ENCODE measurements around the gene TMEM52B. TPM values are rescaled to one million over a fixed set of nuclear protein-coding genes. Genes with fewer than 3 reads are reported as not detected.

The TMEM52B gene
- total RNA-seq, 1 experiment from 2014 or later: not detected

DNA sequence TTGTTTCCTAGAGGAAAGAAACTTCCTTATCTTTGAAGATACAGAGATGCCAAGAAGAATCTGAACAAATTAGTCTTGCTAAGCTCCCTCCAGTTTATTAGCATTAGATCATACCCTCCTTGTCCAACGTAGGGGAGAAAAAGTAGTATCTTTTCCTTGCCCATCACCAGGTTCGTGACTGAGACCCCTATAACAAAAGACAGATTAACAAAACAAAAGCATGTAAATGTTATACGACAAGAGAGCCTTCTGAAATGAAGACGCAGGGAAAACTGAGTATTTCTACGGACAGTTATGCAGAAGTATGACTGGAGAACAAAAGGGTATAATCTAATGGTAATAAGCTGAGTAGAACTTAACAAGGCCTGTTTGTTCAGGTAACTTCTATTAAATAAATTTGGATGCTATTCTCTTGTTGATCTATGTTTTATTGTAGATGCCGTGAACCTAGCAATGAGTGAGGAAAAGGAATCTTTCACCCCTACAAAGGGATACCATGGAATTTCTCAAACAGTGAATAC, 45.9 kb upstream of the TMEM52B start:
- no peak for DNase-seq (ENCODE audit: low spot score)
- Histone ChIP-seq H3K4me3 (ENCODE audit: low read depth, low read length, poor library complexity, severe bottlenecking) (no peak overlapping the region), H3K27me3 (replicated peaks; ENCODE audit: insufficient read depth, low read depth, low read length, poor library complexity) (no peaks in the 10 kb centered on the region), H3K27ac (ENCODE audit: low read depth, low read length, poor library complexity, severe bottlenecking) (no peak overlapping the region), H3K36me3 (ENCODE audit: insufficient read depth, low read length, poor library complexity, severe bottlenecking) (no peaks in the 10 kb centered on the region), H3K9me3 (ENCODE audit: low read depth, low read length, poor library complexity, severe bottlenecking) (no peaks in the 10 kb centered on the region), H3K4me1 (ENCODE audit: insufficient read depth, low read length, poor library complexity, severe bottlenecking) (peaks cover 5% of the 10 kb centered on the region)
- TF ChIP-seq EZH2 (IDR thresholded peaks at IDR 0.05; ENCODE audit: borderline replicate concordance, low read depth, low read length, poor library complexity, severe bottlenecking): no peak
- TF ChIP-seq, protein P1, sequence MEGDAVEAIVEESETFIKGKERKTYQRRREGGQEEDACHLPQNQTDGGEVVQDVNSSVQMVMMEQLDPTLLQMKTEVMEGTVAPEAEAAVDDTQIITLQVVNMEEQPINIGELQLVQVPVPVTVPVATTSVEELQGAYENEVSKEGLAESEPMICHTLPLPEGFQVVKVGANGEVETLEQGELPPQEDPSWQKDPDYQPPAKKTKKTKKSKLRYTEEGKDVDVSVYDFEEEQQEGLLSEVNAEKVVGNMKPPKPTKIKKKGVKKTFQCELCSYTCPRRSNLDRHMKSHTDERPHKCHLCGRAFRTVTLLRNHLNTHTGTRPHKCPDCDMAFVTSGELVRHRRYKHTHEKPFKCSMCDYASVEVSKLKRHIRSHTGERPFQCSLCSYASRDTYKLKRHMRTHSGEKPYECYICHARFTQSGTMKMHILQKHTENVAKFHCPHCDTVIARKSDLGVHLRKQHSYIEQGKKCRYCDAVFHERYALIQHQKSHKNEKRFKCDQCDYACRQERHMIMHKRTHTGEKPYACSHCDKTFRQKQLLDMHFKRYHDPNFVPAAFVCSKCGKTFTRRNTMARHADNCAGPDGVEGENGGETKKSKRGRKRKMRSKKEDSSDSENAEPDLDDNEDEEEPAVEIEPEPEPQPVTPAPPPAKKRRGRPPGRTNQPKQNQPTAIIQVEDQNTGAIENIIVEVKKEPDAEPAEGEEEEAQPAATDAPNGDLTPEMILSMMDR (conservative IDR thresholded peaks at IDR 0.05; ENCODE audit: low read depth, low read length): no peak
- ChIA-PET CTCF (interaction anchor here (0.5 kb wide), 1 partner anchor 56 kb away, joined by 5 read pairs; no protein-coding TSS in a partner anchor), POLR2A (ENCODE audit: low non-redundant PET) (no interaction called here)
- no TSS peak for BruUV-seq (replicated peaks)
- intact Hi-C loops (cut with micrococcal nuclease; ENCODE audit: unreplicated experiment): no loop called here

DNA sequence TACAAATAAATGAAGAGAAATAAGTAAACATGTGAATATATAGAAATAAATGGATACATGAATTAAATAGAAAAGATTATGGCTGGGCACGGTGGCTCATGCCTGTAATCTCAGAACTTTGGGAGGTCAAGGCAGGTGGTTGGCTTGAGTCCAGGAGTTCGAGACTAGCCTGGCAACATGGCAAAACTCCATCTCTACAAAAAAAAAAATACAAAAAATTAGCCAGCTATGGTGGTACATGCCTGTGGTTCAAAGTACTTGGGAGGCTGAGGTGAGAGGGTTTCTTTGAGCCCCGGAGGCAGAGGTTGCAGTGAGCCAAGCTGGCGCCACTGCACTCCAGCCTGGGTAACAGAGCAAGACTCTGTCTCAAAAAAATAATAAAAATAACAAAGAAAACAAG, 43.7 kb upstream of the TMEM52B start:
- no peak overlapping the region for H3K27ac ChIP-seq (ENCODE audit: low read depth, low read length, poor library complexity, severe bottlenecking)
- H3K36me3 ChIP-seq (ENCODE audit: insufficient read depth, low read length, poor library complexity, severe bottlenecking): no peaks in the 10 kb centered on the region
- no peak for TF ChIP-seq EZH2 (IDR thresholded peaks at IDR 0.05; ENCODE audit: borderline replicate concordance, low read depth, low read length, poor library complexity, severe bottlenecking)
- TF ChIP-seq, protein P1 (conservative IDR thresholded peaks at IDR 0.05; ENCODE audit: low read depth, low read length): no peak
- ChIA-PET CTCF (no interaction called here), POLR2A (ENCODE audit: low non-redundant PET) (no interaction called here)
- H3K4me3 ChIP-seq (ENCODE audit: low read depth, low read length, poor library complexity, severe bottlenecking): no peak overlapping the region
- H3K27me3 ChIP-seq (replicated peaks; ENCODE audit: insufficient read depth, low read depth, low read length, poor library complexity): no peaks in the 10 kb centered on the region
- intact Hi-C loops (cut with micrococcal nuclease; ENCODE audit: unreplicated experiment): no loop called here
- BruUV-seq (replicated peaks): no TSS peak
- DNase-seq (ENCODE audit: low spot score): no peak
- H3K9me3 ChIP-seq (ENCODE audit: low read depth, low read length, poor library complexity, severe bottlenecking): no peaks in the 10 kb centered on the region
- peaks cover 2% of the 10 kb centered on the region for H3K4me1 ChIP-seq (ENCODE audit: insufficient read depth, low read length, poor library complexity, severe bottlenecking)

DNA sequence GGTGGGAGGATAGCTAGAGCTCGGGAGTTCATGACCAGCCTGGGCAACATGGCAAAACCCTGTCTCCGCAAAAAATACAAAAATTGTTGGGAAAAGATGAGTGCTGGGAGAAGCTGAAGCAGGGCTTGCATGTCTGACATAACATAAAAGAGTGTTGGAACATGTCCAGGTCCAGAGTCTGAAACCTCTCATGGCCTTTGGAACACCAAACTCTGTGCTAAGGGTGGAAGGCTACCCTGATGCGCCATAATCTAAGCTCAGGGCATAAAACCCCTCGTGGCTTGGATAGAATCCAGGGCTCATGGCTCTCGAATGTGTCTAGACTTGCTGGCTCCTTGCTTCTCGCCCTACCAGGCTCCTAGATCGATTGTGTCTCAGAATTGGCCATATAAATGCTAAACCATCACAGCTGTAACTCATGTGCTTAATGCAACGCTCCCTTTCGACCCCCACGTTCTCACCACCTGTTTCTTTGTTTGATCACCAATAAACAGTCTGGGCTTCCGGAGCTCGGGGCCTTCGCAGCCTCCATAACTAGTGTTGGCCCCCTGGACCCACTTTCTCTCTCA, 42.1 kb upstream of the TMEM52B start:
- Histone ChIP-seq H3K27ac (ENCODE audit: low read depth, low read length, poor library complexity, severe bottlenecking) (no peak overlapping the region), H3K27me3 (replicated peaks; ENCODE audit: insufficient read depth, low read depth, low read length, poor library complexity) (no peaks in the 10 kb centered on the region), H3K4me3 (ENCODE audit: low read depth, low read length, poor library complexity, severe bottlenecking) (no peak overlapping the region), H3K4me1 (ENCODE audit: insufficient read depth, low read length, poor library complexity, severe bottlenecking) (no peaks in the 10 kb centered on the region), H3K9me3 (ENCODE audit: low read depth, low read length, poor library complexity, severe bottlenecking) (no peaks in the 10 kb centered on the region), H3K36me3 (ENCODE audit: insufficient read depth, low read length, poor library complexity, severe bottlenecking) (no peaks in the 10 kb centered on the region)
- DNase-seq (ENCODE audit: low spot score): no peak
- ChIA-PET CTCF (interaction anchor here (0.6 kb wide), 1 partner anchor 872 kb away, joined by 3 read pairs; no protein-coding TSS in a partner anchor), POLR2A (ENCODE audit: low non-redundant PET) (no interaction called here)
- intact Hi-C loops (cut with micrococcal nuclease; ENCODE audit: unreplicated experiment): no loop called here
- no TSS peak for BruUV-seq (replicated peaks)
- TF ChIP-seq, protein P1 (conservative IDR thresholded peaks at IDR 0.05; ENCODE audit: low read depth, low read length): no peak
- no peak for TF ChIP-seq EZH2 (IDR thresholded peaks at IDR 0.05; ENCODE audit: borderline replicate concordance, low read depth, low read length, poor library complexity, severe bottlenecking)

All from A673 (cell line).